HG02588 (cell line): ENCODE data around the gene NEK3.
"Not testable (repeated sequence)": the region's sequence is repeated elsewhere in the genome, so short reads cannot be mapped to it uniquely, and the experiment has no call there.

Source experiments
- ATAC-seq: cut with Tn5 transposase; IDR thresholded peaks from one replicate; pipeline ENCODE4 v1.9.1; 2021; ENCODE audit warnings: mild to moderate bottlenecking, moderate library complexity; ENCODE audit not compliant: unreplicated experiment

NEK3 gene

DNA sequence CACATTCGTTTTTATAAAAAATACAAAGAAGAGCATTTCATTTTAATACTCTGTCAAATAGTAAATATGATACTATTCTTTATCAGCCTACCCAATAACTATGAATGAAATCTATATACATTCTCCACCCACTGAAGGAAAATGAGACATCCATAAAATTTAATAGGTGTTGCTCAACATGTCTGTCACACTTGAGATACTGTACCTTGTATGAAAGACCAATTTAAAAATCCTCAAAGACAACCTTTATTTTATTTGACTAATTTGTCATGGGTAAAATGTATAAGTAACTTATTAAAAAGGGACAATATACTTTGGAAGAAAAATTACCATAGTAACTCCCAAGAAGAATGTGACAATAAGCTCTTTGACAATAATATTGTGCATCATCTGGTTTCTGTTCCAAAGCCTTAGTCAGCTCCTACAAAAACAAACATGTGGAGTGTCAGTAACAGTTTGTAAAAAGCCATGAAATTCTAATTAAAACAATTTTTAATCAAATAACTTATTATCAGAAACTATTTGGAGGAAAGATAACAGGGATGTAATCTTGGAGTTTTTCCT, 11.5 kb upstream of the NEK3 start:
- ATAC-seq: not testable (repeated sequence)

GRCh38 chr13:52169839-52170238, 10.4 kb upstream of the NEK3 start:
- ATAC-seq: no peak

DNA sequence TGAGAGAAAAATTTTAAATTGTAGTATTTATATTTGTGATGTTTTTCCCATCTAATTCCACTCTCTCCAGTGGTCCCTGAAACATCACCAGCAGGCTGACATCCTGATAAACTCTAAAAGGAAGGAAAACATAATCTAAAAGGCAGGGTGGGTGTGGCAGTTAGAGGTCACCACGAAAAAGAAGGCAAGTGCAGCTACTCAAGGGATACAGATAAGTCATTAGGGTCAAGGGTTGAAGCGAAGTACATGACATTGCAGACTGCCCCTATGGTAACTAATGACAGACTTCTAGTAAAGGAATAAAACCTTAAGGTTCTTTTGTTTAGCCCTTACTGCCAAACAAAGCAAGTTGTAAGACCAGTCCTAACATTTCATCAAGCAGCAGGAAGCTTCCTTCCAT, 6.0 kb upstream of the NEK3 start:
- no peak for ATAC-seq

GRCh38 chr13:52164989-52165388, 5.6 kb upstream of the NEK3 start:
- no peak for ATAC-seq

DNA sequence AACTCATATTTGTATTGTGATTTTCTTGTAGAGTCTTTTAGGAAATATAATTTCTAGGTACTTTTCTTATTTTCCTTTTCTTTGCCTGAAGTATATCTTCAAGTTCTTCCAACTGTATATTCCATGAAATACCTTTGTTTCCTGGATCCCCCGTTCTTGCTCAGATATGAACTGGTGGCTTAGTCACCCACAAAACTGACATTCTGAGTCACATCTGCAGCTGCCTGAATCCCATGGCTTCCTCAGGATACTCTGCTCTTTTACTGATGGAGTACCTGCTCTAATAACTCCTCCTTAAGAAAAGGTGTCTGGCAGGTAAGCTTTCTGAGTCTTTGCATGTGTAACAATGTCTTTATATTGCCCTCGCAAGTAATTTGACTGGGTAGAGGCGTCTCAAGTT, 4.5 kb upstream of the NEK3 start:
- ATAC-seq: not testable (repeated sequence)

DNA sequence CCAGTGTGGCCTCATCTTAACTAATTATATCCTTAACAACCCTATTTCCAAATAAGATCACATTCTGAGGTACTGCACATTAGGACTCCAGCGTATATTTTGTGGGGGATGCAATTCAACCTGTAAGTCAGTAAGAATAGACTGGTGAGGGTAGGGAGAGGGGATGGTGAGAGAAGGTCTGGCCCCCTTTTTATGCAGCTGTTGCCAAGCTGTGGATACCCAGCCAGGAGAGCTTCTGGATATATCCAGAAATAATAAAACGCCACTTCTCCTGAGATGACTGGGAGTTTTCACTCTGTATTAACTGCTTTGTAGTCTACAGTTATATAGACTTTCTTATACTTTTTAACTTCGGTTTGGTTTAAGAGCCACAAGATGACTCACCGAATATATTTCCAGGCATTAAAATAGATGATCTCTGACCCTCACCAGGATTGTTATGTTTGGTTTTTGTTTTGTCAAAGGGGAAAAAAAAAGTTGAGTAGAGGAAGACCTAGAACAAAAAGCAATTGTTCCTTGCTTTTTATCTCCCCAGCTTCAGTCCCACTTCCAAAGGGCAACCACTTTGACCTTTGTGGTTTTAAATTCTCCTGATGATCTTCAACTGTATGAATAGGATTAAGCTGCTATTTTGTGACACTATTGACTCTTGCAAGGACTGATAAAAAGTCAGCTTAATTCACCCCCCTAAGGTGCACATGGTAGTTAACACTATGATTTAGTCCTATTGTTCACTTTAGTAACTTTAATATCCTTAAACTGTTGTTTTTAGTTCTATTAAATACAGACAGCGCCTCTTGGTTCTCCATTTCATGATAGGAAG, 3.1 kb upstream of the NEK3 start:
- no peak for ATAC-seq

GRCh38 chr13:52161181-52161646, 1.8 kb upstream of the NEK3 start:
- no peak for ATAC-seq

DNA sequence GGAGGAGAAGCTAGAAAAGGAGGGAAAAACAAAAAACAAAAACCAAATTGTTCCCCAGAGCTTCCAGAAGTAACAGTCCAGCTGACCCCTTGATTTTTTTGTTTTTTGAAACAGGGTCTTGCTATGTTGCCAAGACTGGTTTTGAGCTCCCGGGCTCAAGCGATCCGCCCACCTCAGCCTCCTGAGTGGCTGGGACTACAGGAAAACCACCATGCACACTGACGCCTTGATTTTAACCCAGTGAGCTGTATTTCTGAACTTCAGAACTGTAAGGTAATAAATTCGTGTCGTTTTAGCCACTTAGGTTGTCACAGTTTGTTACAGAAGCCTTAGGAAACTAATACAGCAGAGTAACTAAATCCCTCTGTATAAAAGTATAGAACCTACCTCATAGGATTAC, 1.1 kb upstream of the NEK3 start:
- no peak for ATAC-seq

GRCh38 chr13:52160053-52160452, 656 bp upstream of the NEK3 start:
- no peak for ATAC-seq

DNA sequence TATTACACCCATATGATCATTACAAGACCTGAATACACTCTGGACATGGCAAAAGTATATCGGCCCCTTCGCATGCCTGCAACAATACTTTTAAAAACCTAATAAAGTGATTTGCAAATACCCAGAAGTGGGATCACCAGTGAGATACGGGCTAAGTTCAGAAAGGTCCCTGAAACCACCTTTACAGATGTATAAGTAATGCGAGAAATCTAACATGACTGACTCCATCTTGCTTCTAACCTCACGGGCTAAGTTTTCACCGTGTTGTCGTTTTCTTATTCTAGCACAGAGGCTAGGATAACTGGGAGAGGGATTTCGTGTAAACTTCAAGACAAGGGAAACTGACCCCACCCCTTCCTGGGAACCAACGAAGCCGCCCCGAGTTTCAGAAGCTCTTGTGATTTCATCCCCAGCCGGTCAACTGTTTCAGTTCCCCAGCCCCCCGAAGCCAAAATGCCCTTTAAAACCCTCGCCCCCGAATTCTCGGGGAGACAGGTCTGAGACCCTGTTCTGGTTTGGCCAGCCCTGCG, 703 bp downstream of the NEK3 start:
- ATAC-seq: peak; percentile 30

DNA sequence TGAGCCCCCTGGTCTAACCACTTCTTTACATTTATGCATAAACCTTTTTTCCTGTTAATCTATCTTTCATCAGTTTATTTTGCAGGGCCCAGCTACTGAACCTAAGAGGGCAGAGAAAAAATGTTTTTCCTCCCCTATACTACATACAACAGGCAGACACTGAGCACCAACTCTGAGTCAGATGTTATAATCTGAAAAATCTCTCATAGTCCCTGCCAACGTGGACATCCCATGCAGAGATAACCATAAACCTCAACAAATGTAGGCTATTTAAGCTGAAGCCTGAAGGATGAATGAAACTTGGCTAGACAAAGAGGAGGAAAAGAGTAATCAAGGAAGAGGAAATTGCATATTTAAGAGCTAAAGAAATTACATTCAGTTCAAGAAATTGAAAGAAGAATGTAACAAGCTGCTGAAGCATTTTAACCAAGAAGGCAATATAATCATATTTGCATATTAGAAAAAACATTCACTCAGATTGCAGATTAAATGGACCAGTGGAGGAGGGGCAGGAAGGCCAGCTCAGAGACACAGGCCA, 2.6 kb downstream of the NEK3 start:
- ATAC-seq: no peak

DNA sequence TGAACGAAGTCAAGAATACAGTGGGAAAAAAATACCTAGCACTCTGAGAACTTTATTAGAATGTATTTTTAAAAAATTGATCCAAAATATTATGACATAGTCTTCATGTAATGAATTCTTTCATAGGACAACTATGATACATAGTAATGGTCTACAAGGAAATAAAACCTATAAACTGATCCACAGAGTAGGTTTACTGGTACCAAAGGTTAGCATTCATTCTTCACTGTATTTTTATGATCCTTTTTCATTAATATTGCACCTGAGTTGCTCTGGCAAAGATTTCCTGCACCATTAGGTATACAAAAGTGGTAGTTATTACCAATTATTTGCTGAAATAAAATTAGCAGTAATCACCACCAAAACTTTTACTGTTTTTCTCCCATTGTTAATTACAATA, 4.2 kb downstream of the NEK3 start:
- ATAC-seq: no peak

DNA sequence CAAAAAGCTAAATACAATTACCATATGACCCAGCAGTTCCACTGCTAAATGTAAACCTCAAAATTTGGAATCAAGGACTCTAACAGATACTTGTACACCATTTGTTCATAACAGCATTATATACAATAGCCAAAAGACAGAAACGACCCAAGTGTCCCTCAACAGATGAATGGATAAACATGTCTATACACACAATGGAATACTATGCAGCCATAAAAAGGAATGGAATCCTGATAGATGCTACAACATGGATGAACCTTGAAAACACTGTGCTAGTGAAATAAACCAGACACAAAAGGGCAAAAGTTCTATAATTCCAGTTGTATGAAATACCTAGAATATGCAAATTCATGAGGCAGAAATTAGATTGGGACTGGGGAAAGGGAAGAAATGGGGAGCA, 12.2 kb downstream of the NEK3 start:
- no peak for ATAC-seq

DNA sequence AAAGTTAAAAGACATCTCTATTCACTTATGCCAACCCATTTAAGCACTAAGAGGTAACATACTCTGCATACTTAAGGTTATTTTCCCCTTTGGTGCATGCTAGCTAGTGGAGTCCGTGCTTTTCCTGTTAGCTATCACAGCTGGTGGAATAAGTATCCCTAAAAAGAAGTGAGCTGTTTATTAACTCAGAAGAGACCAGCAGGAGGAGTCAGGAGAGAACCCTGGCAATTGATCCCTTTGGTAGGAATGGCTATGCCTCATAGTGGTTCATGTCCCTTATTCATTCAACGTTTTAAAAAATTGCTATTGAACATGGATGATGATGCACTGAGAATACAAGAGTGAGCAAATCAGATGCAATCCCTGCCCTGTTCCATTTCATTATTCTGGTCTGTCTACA, 18.1 kb downstream of the NEK3 start:
- ATAC-seq: no peak

DNA sequence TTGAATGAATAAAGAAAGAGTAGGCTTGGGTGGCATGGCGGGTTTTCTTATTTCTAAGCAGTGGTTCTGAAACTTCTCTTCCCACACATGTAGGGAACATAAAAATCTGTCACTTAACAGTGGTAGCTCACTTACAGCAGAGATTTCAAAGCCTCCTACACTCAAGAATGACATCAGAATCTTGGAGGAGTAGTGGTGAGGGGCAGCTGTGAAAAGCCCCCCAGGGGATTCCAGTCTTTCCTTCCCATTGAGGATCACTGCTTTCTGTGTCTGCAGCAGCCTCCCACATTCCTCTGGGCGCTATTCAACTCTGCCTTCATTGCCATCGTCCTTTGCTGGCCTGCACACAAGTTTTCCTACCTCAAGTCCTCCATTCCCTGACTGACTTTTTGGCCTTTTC, 21.9 kb downstream of the NEK3 start:
- no peak for ATAC-seq

- ATAC-seq: no peak
These were observed 22.6 kb downstream of the NEK3 start for GRCh38 chr13:52136763-52137162.

DNA sequence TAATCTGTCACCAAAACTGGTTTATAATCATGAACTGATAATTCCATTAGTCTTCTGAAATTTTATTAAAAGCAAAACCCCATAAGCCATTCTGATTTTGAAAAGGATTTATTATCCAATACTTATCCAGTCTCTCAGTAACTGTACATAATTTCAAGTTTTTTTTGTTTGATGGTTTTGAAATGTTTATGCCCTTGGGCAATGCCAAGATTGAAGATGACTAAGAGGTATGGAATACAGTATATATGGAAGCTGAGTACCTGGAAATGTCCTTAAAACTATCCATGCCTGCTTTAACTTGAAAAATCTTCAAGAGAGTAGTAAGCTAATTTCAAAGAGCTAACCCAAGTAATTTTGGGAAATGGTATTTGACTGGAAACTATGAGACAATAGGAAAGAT, 28.8 kb downstream of the NEK3 start:
- ATAC-seq: no peak

DNA sequence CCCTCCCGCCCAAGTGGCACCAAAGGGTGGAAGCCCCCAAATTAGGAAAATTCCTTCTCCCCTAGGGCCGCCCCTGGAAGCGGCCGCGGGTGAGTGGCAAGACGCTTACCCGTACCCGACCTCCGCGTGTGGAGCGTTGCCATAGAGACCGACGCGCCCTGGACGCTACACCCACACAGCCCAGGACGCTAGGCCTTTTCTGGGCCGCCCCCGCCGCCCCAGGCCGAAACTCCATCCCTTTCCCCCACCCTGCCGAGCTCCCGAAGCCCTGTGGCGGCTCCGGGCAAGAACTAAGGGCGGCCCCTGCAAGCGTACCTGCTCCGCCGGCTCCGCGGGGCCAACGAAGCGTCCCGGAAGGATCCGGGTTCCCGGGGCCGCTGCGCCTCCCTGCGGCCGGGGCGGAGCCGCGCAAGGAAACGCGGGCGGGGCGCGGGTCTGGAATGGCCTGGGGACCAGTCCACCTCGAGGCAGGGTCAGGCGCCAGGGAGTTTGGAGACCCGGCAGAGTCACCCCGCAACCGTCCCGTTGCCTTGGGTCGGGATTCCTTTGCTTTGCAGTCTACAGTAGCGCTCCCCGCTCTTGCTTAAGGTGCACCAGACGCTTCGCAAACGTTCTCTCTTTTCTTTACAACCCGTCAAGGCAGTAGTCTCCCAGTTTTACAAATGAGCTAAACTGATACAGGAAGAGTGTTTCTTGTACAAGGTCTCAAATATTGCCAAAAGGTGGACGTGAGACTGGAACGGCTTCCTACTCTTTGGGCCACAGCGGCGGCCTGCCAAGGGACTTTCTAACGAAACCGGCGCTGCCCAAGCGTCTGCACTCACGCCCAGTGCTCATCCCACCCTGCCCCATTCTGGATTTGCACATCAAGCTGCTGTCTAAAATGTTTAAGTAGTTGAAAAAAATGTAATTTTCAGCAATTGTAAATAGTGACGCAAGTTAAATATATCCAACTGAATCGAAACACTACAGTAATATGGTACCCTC, 30.4 kb downstream of the NEK3 start, which contains the start of gene NEK5:
TSS of gene NEK5 (minus strand) at position 360 of the 987 bp plus-strand sequence. CDS start 1,591 bp downstream, outside the sequence.
- peak; percentile 64 for ATAC-seq

DNA sequence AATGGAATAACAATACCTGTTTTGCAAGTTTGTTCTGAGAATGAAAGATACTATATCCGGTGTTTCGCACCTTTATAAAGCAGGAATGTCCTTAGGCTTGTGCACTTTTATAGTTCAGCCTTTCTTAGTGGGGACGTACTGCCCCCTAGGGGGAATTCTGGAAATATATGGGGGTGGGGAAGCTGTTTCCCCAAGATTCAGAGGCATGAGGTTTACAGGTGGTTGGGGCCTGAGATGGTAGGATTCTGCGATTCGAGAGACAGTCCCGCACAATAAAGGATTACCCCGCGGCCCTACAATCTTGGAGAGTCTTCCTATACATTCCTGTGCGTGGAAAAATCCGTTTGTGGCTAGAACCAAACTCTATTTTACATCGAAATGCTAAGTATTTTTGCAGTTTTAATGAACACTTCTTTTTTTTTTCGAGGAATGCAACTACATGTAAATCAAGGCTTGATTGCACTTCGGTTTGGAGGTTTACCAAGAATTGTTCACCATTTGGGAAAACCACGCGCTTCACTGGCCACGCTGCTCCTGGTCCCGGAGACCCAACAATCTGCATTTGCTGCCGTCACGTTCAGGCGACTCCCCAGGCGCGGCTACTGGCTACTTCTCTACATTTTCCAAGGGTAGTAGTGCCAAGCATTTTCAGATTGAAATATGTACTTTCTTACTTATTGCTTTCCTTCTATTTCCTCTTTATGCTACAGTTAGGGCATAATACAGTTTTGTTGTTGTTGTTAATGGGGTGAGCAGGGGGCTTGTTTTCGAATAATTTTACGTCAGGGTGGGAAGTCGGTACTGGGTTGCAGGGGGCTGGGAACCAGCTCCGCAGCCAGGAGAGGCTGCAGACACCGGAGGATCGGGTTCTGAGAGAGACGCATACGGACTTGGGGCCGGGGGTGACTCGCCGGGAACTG, 31.4 kb downstream of the NEK3 start:
- peak; percentile 45 for ATAC-seq

DNA sequence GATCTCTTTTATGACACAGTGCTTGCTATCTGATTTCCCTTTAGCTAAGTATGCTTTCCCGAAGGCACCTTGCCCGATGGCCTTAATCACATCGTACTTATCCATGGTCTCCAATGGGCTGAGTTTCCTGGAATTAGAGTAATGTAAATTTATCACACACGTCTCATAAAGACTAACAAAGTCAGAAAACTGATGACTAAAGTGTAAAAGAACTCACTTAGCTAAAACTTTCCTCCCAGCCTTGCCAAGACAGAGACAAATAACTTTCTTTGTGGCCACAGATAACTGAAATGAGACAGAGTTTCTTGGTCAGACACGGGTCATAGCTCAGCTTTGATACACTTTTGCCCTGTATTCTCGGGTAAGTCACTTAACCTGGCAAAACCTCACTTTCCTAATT, 32.0 kb downstream of the NEK3 start:
- peak; percentile 12 for ATAC-seq
